Activated effector memory CD4-positive, alpha-beta T cell treated with Interleukin-2 at 50 U/mL for 16 hours (primary cell): ENCODE measurements around the gene ZNF14.
"Not testable (repeated sequence)": the region's sequence is repeated elsewhere in the genome, so short reads cannot be mapped to it uniquely, and the experiment has no call there.

Experiments
- DNase-seq: peaks from one replicate; pipeline ENCODE4 v3.0.0-alpha.2; 2020

The ZNF14 gene

DNA sequence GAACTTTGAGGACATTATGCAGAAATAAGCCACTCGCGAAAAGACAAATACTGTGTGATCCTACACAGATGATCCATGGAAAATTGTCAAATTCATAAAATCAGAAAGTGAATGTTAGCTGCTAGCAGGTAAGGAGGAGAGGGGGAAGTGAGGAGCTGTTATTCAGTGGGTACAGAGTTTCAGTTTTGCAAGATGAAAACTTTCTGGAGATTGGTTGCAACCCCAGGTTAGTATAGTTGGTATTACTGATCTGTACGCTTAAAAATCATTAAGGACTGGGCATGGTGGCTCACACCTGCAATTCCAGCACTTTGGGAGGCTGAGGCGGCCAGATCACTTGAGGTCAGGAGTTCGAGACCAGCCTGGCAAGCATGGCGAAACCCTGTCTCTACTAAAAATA lies 46.3 kb downstream of the ZNF14 start:
- no peak for DNase-seq

DNA sequence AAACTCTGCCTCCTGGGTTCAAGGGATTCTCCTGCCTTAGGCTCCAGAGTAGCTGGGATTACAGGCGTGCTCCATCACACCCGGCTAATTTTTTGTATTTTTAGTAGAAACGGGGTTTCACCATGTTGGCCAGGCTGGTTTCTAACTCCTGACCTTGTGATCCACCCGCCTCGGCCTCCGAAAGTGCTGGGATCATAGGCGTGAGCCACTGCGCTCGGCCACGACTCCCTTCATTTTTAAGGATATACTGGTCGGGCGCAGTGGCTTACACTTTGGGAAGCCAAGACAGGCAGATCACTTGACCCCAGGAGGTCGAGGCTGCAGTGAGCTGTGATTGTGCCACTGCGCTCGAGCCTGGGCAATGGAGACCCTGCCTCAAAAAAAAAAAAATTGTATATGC lies 46.8 kb downstream of the ZNF14 start:
- DNase-seq: not testable (repeated sequence)

DNA sequence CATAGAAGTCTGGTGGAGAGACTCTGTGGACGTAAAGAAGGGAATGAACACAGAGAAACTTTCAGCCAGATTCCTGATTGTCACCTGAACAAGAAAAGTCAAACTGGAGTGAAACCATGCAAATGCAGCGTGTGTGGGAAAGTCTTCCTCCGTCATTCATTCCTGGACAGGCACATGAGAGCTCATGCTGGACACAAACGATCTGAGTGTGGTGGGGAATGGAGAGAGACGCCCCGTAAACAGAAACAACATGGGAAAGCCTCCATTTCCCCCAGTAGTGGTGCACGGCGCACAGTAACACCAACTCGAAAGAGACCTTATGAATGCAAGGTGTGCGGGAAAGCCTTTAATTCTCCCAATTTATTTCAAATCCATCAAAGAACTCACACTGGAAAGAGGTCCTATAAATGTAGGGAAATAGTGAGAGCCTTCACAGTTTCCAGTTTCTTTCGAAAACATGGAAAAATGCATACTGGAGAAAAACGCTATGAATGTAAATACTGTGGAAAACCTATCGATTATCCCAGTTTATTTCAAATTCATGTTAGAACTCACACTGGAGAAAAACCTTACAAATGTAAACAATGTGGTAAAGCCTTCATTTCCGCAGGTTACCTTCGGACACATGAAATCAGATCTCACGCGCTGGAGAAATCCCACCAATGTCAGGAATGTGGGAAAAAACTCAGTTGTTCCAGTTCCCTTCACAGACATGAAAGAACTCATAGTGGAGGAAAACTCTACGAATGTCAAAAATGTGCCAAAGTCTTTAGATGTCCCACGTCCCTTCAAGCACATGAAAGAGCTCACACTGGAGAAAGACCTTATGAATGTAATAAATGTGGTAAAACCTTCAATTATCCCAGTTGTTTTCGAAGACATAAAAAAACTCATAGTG lies 53.5 kb downstream of the ZNF14 start:
- no peak for DNase-seq

DNA sequence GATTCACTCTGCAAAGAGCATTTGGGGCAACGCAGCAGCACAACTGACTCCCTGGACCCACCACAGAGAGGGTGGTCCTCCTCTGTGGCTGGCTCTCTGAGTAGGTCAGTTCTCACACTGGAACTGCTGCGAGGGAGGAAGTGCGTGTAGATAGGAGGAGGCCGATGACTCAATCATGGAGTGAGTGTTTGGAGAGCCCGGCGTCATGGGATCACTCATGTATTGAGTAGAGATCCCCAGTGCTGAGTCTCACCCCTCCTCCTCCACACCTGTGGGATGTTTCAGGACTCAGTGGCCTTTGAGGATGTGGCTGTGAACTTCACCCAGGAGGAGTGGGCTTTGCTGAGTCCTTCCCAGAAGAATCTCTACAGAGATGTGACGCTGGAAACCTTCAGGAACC lies 55.3 kb downstream of the ZNF14 start:
- no peak for DNase-seq

DNA sequence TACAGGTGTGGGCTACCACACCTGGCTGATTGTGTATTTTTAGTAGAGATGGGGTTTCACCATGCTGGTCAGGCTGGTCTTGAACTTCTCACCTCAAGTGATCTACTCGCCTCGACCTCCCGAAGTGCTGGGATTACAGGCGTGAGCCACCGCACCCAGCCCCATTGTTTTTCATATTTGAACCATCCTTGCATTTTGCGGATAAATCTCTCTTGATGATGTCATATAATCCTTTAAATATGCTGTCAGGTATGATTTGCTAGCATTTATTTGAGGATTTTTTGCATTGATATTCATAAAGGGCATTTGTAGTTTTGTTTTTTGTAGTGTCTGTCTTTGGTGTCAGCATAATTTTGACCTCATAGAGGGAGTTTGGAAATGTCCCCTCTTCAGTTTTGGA lies 58.6 kb downstream of the ZNF14 start:
- no peak for DNase-seq

DNA sequence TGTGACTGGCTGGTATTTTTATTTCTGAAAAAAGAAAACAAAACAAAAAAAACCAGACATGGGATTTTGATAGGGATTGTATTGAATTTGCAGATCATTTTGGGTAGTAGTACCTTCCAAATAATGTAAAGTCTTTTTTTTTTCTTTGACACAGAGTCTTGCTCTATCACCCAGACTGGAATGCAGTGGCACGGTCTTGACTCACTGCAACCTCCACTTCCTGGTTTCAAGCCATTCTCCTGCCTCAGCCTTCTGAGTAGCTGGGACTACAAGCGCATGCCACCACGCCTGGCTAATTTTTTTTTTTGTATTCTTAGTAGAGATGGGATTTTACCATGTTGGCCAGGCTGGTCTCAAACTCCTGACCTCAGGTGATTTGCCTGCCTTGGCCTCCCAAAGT lies 60.1 kb downstream of the ZNF14 start:
- DNase-seq: no peak

DNA sequence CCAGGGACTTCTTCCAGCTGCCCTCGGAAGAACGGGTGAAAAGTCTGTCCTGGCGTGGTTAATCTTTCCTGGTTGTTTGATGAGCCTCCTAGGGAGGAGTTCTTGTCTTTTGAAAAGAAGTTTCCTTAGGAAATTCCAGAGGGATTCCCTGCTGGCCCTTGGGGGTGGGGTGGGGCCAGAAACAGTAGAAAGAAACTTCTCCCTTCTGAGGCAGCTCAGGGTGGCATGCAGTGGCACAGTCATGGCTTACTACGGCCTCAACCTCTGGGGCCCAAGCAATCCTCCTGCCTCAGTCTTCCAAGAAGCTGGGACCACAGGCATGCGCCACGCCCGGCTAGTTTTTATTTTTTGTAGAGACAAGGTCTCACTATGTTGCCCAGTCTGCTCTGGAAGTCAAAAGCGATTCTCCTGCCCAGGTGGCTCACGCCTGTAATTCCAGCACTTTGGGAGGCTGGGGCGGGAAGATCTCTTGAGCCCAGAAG lies 62.8 kb downstream of the ZNF14 start:
- no peak for DNase-seq

DNA sequence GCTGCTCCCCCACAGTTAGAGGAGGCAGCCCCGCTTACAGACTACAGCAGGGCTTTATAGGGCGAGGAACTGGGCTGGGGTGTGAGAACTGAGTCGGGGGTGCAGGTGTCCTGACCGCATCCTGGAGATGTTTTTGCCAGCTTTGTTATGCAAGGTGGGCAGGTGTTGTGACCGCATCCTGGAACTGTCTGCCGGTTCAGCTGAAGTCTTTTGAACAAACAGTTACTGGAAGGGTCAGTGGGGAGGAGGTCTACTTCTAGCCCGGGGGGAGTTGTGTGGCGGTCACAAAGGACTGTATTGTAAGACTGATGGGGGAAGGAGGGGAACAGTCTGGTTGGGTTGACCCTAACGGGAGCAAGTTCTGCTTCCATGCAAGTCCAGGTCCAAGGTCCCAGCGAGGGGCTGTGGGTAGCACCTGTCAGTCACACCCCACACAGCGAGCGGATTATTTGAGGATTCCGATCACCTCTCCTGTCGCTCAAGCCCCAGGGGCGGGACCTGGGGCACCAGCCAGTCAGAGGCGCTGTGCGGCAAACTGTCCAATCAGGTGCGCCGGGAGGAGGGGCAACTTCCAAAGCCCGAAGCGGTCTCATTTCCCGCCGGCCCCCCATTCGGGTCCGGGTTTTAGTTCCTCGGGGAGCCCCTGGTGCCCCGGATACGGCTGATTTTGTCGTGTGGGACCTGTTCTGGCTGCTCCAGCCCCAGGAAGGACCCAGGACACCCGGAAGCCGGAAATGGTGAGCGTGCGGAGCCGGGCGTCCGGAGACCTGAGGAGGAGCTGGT lies 64.5 kb downstream of the ZNF14 start, which contains the start of gene ZNF101:
Gene ZNF101 (plus strand): TSS at position 610 of the 783 bp plus-strand sequence. CDS start 125 bp downstream, at position 735.
- DNase-seq: peak; percentile 94

DNA sequence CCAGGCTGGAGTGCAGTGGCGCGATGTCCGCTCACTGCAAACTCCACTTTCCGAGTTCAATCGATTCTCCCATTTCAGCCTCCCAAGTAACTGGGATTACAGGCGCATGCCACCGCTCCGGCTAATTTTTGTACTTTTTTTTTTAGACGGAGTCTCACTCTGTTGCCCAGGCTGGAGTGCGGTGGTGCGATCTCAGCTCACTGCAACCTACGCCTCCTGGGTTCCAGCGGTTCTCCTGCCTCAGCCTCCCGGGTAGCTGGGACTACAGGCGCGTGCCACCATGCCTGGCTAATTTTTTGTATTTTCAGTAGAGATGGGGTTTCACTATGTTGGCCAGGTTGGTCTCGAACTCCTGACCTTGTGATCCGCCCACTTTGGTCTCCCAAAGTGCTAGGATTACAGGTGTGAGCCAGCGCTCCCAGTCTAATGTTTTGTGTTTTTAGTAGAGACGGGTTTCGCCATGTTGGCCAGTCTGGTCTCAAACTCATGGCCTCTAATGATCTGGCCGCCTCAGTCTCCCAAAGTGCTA lies 67.4 kb downstream of the ZNF14 start:
- DNase-seq: not testable (repeated sequence)

DNA sequence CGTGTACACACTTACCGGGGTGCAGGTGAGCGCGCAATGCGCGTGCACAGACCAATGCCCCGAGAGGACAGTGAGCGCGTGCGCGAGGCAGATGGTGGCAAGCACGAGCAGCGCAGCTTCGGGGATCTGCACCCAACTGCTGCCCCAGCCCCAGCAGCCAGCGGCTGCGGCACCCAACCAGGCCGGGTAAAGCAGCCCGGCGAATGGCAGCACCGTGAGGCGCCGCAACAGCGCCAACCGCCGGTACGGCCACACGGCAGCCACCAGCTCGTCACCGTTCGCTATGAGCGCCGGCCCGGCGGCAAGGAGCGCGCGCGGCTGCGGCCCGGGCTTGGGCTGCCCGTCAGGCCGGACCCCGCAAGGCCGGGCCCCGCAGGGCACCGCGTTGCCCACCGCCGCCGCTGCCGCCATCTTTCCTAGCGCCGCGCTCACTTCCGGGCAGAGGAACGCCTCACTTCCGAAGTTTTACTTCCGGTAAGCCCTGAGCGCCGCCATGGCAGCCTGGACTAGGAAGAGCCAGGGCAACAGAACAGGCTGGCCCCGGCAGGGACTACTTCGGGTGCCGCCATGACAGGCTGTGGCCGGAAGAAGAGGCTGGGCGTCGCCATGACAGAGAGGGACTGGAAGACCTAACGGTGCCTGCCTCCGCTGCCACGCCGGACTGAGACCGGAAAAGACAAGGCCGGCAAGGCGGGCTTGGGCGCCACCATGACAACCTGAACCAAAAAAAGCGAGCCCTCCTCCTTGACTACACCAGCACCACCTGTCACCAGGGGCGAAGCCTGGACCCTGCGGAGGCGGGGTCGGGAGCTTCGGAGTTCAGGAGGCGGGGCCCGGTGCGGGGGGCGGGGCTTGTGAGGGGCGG lies 69.4 kb downstream of the ZNF14 start, which contains the start of gene ATP13A1:
Gene ATP13A1 (minus strand): TSS at position 421 of the 865 bp plus-strand sequence. CDS start 10 bp downstream, at position 411.
- peak; percentile 94 for DNase-seq

DNA sequence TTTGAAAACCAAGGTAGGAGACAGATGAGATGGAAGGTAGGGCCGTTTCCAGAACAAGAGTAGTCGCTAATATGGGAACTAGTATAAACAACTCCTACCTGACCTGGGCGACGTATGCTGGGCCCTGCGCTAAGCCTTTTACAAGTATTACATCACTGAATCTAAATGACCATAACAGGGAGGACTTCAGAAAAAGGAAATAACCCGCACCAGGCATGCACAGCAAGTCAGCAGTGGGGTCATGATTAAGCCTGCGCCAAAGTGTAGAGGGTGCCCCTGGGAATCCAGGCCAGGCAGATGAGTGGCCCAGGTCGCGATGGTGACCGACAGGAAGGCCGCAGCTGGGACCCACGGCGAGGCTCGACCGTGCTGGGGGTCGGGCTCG lies 70.0 kb downstream of the ZNF14 start:
- DNase-seq: no peak

DNA sequence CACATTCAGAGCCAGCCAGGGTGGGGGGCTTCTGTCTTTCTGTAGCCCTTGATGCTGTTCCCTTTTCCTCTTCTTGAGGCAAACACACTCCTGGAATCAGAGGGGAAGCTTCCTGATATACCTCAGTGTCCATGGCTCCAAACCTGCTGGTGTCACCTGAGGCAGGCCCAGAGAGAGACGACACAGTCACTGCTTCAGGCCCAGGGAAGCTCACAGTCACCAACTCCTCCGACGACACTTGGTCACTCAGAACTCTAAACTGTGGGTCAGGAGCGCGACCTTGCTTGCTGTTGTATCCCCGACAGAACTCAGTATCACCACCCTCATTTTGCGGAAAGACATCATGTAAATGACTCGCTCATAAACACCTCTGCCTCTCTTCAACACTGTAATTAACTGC lies 70.6 kb downstream of the ZNF14 start:
- no peak for DNase-seq

DNA sequence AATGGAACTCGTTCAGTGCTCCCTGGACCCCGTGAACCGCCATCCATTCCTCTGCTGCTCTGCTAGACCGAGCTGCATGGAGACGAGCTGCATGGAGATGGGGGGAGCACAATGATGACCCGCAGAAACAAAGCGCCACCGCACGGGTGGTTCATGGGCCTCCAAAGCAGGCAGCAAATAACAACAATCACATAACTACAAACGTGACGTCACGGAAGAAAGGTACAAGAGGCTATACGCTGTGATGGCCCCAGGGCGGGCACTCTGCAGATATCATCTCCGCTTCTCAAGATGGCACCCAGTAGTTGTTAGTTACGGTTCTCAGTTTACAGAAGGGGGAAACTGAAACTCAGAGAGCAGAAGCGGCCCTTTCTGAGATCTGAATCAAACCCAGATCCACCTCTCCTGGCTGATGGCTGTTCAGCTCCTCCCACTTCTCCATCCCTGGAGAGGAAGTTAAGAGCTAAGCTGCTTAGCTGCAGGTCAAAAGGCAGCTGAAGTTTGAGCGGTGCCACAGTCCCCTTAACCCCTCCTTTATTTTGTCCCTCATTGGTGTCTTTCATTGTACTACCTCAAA lies 71.1 kb downstream of the ZNF14 start:
- DNase-seq: no peak

DNA sequence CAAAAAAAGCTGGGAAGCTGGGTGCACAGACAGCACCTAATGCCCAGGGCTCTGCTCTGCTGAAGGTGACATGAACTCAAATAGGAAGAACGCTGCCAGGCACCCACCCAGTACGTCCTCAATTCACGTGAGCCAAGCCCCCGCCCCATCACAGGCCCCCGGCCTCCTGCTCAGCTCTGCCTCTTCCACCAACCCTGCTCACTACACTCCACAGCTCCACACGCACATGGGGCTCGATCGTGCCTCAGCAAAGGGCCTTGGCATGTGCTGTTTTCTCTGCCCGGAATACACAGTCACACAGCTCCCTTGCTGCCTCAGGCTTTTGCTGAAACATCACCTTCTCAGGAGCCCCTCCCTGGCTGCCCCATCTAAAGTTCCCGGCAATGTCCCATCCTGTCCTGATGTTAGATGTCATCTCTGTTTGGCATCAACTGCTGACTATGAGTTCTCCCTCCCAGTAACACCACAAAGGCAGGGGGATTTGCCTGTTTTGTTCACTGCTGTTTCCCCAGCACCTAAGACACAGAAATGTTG lies 71.7 kb downstream of the ZNF14 start:
- DNase-seq: no peak
